Stimulated activated CD8-positive, alpha-beta memory T cell treated with anti-CD3 and anti-CD28 coated beads, Interleukin-15, amount 100 ng/mL, for 48 hours (primary cell): ENCODE measurements around the gene PIK3CB.
"Not testable (repeated sequence)": the region's sequence is repeated elsewhere in the genome, so short reads cannot be mapped to it uniquely, and the experiment has no call there.

Source experiments
- DNase-seq, 2 donors: peaks; one replicate each; pipeline ENCODE4 v3.0.0-alpha.2; 2020; ENCODE audit warnings: low read depth in 2 of 2

PIK3CB gene

DNA sequence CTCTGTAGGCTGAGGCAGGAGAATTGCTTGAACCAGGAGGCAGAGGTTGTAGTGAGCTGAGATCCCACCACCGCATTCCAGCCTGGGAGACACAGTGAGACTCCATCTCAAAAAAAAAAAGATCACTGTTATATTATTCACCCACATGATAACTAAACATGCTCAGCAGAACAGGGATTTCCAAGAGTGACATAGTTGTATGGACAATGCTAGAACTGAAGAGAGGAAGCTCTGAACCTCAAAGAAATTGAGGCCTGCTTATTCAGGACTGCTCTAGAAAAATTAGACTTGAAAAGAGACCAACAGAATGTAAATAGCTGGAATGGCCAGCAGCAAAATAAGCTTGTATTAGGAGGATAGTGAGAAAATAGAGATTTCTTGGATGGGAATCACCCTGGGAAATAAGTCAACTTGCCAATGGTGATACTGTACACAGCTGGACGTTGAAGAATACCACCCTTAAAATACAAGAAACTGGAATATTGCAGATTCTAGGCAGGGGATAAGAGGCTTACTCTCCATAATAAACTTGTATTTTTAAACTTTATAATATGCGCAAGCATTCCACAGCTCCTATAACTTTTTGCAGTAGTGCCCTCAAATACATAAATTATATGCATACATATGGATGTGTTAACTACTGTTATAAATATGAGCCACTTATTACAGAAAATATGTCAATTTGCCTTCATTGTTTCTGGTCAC is 28.2 kb downstream of the PIK3CB start:
- DNase-seq = no peak

DNA sequence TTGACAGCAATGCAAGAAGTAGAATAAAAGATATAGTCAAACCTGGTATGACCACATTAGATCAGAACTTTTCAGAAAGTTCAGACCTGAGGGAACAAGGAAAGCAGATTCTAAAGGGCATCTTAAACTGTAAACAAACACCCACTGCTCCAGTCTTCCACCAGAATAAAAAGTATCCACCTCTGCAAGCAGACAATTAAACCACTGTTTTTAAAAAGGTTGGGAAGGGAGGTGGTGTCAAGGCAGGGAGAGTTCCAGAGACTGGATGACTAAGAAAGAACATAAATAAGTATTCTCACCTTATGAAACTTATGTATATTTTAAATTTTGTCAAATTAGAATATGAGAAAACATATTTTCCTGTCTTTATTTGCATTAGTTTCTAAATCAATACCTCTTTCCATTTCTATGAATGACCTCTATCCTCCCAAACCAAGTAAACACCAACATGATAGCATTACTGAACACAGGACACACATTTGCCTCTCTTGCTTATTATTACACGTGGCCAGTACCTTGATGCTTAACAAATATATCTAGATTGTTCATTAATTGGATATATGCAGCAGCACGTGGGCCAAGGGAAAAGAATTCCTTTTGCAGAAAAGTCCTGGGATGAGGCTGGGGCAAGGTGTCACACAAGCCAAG is 31.6 kb downstream of the PIK3CB start:
- DNase-seq = no peak

DNA sequence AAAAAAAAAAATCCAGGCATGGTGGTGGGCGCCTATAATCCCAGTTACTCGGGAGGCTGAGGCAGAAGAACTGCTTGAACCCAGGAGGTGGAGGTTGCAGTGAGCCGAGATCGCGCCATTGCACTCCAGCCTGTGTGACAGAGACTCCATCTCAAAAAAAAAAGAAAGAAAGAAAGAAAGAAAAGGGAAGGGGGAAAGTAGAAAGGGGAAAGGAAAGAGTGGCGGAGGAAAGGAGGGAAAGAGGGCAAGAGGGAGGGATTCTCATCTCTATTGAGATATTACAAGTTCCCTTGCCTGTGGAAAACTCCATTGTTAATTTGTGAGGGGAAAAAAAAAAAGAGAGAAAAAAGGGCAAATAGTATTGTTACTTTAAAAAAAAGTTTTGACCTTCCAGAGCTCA is 32.5 kb downstream of the PIK3CB start:
- not testable (repeated sequence) for DNase-seq

DNA sequence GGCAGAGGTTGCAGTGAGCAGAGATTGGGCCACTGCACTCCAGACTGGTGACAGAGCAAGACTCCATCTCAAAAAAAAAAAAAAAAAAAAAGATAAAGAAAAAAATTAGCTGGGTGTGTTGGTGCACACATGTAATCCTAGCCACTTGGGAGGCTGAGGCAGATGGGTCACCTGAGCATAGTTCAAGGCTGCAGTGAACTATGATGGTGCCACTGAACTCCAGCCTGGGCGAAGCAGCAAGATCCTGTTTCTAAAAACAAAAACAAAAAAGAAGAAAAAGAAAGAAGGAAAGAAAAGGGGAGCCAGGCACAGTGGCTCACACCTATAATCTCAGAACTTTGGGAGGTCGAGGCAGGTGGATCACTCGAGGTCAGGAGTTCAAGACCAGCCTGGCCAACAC is 32.9 kb downstream of the PIK3CB start:
- no peak for DNase-seq

DNA sequence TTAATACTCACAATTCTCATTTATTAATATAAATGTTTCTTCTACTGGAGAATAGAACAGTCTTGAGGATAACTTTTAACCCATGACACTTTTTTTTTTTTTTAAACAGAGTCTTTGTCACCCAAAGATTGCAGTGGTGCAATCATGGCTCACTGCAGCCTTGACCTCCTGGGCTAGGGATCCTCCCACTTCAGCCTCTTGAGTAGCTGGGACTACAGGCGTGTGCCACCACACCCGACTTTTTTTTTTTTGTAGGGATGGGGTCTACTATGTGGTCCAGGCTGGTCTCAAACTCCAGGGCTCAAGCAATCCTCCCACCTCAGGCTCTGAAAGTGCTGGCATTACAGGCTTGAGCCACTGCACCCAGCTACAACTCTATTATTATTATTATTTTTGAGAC is 34.5 kb downstream of the PIK3CB start:
- DNase-seq = no peak

DNA sequence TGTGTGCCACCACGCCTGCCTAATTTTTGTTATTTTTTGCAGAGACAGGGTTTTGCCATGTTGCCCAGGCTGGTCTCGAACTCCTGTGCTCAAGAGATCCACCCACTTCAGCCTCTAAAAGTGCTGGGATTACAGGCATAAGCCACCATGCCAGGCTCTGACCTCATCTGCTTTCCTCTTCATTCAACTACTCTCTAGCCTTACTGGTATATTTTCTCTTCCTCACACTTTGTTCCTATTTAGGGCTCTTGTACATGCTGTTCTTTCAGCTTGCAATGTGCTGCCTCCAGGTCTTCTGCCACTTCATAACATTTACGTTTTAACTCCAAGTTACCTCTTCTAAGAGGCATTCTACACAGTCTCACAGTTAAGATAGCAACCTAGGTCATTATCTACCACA is 34.9 kb downstream of the PIK3CB start:
- DNase-seq = no peak

DNA sequence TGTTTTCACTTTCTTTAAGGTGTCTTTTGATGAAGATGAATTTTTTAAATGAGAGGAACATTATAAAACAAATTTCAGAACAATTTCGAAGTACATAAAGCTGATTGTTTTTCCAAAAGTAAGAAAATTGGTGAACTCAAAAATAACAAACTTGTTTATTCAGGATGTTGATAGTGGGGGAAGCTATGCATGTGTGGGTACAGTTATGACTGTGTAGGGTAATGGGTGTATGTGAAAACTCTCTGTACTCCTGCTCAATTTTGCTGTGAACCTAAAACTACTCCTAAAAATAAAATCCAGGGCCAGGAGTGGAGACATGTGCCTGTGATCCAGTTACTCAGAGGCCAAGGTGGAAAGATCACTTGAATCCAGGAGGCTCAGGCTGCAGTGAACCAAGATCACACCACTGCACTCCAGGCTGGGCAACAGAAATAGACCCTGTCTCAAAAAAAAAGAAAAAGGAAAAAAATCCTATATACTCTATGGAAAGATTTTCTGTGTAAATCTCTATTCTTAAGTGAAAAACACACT is 37.2 kb downstream of the PIK3CB start:
- DNase-seq = no peak

DNA sequence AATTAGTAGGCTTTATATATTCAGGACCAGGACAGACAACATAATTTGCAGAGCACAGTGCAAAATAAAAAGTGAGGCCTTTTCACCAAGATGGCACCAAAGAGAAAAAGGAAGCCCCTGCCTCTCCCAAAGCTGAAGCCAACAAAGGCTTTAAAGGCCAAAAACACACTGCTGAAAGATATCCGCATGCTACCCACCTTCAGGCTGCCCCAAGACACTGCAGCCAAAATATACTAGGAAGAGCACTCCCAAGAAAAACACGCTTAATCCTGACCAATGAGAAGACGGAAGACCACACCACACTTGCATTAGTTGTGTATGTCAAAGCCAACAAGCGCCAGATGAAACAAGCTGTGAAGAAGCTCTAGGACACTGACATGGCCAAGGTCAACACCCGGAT is 38.0 kb downstream of the PIK3CB start:
- DNase-seq = no peak

DNA sequence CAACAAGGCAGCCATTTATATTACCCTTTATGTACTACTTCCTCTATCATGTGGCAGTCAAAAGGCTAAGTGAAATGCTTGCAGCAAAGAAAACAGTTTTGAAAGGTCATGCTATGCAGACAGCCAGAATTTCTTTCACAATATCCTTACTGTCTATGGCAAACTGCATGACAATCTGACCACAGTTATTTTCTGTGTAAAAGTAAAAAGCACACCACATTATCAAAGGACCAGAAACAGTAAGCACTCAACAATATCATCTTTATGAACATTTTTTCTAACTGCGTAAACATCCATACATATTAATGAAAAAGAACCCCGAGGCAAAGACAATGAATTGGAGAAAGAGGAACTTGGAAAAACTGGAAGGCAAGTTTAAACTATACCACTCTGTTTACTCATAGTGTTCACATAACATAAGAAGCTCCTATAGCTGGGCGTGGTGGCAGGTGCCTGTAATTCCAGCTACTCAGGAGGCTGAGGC is 47.9 kb downstream of the PIK3CB start:
- no peak for DNase-seq

DNA sequence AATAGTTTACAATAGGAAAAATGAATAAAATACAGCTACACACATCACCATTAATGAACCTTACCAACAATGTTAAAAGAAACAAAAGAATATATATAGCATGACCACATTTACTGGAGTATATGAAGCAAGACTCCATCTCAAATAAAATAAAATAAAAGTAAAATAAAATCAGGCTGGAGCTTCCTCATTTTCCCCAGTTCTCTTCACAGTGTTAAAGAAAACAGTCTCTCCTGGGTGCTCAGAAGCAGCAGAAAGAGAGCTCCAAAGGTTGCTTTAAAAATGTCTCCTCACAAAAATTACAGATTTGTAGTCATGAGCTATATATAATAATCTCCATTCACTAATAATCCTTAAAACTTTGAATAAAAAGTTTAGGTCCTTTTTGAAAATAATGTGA is 48.8 kb downstream of the PIK3CB start:
- DNase-seq = no peak

DNA sequence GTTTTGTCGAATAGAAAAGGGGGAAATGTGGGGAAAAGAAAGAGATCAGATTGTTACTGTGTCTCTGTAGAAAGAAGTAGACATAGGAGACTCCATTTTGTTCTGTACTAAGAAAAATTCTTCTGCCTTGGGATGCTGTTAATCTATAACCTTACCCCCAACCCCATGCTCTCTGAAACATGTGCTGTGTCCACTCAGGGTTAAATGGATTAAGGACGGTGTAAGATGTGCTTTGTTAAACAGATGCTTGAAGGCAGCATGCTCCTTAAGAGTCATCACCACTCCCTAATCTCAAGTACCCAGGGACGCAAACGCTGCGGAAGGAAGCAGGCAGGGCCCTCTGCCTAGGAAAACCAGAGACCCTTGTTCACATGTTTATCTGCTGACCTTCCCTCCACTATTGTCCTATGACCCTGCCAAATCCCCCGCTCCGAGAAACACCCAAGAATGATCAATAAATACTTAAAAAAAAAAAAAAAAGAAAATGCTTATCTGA is 49.3 kb downstream of the PIK3CB start:
- DNase-seq = not testable (repeated sequence)

DNA sequence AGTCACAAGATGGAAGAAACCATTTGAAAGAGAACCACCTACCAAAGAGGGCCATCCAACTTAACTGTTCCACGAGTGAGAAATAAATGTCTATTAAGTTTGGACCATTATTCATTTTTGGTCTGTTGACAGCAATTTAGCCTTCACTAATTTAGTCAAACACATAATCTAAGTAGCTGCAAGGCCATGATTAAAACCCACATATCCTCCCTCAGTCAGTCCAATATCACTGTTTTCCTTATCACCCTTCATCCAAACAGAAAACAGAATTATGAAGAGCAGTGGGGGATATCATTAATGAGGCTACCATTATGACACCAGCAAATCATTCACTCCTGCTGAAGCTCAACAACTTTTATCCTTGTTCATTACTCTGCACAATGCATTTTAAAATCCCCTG is 52.0 kb downstream of the PIK3CB start:
- no peak for DNase-seq

DNA sequence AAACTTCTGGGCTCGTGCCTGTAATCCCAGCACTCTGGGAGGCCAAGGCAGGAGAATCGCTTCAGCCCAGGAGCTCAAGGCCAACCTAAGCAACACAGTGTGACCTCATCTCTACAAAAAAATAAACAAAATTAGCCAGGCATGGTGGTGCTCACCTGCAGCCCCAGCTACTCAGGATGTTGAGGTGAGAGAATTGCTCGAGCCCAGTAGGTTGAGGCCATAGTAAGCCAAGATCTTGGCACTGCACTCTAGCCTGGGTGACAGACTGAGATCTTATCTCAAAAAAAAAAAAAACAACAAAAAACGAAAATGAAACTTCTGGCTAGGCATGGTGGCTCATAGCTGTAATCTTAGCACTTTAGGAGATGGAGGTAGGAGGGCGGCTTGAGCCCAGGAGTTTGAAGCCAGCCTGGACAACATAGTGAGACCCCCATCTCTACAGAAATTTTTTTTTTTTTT is 53.7 kb downstream of the PIK3CB start:
- DNase-seq = no peak

DNA sequence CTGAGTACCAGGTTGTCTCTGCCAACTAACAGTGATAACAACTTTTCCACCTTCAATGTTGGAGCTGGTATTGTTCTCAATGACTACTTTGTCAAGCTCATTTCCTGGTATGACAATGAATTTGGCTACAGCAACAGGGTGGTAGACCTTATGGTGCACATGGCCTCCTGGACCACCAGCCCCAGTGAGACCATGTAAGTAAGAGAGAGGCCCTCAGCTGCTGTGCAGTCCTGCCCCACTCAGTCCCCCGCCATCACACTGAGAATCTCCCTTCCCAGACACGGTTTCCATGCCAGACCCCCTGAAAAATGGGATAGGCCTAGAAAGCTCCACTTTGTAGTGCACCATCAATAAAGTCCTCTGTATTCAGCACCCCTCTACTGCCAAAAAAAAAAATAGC is 56.1 kb downstream of the PIK3CB start:
- DNase-seq = no peak

DNA sequence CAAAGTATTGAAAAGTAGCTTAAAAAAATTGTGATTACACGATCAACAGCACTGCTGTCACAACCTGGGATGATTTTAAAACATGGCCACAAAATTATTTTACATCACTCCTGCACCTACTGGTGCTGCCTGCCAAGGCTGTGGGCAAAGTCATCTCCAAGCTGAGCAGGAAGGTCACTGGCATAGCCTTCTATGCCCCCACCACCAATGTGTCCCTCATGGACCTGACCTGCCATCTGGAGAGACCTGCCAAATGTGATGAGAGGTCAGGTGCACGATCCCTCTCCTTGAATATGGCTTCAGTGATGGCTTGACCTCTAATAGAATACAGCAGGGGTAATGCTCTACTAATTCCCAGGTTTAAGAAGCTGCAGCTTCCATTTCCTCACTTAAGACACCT is 57.8 kb downstream of the PIK3CB start:
- no peak for DNase-seq

DNA sequence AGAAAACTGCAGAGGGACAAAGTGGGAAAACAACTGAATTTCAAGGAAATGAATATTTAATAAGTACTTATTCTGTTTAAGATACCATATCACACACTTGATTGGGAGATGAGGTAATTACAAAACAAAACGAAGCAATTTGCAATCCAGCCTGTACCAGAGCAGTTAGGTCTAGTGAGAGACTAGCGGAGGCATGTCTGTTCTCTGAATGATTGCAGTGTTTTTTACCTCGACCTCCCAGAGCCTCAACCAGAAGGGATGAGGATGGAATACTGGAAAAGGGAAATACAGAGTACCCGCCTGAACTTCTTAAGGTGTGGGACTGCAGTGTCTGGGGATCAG is 59.5 kb downstream of the PIK3CB start:
- no peak for DNase-seq

DNA sequence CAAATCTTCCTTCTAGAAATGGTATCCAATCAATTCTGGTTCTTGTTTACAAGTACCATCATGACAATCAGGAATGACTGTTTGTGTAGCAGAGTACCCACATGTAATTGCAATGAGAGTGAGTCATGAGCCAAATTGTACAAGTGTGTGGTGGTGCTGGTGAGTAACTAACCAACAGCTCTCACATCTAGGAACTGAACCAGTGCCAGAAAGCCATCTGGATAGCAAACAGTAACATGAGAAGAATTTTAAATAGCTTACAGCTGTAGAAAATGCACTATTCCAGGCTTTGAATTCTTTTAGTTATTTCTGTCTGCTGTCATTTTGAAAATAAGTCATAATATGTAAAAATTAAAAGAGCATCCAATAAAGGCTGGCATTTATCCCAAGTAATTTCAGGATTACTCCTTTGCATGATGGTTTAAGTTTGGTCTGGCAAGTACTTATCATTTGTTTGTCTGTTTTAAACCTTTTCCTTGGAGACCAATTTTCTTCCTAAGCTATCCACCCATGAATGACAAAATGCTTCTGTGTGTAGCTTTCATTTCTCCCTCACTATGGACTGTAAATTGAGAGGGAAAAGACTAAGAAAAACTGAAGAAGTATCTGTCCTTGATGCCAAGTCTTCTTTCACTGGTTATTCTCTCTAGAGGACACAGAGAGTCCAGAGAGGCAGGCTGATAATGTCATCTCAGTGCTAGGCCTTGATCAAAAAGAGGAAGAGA is 60.0 kb downstream of the PIK3CB start:
- DNase-seq = peak in 1 of 2 donors; percentile 11

DNA sequence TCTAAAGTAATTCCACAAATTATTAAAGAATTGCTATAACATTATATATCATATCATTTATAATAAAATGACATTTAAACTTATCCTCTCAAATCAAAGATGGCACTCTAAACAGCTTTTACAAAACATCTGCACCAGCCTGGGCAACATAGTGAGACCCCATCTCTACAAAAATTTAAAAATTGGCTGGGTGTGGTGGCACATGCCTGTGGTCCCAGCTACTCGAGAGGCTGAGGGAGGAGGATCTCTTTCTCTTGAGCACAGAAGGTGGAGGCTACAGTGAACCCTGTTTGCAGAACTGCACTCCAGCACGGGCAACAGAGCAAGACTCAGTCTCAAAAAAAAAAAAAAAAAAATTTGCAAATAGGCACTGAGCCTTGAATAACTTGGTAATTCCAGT is 63.1 kb downstream of the PIK3CB start:
- no peak for DNase-seq

DNA sequence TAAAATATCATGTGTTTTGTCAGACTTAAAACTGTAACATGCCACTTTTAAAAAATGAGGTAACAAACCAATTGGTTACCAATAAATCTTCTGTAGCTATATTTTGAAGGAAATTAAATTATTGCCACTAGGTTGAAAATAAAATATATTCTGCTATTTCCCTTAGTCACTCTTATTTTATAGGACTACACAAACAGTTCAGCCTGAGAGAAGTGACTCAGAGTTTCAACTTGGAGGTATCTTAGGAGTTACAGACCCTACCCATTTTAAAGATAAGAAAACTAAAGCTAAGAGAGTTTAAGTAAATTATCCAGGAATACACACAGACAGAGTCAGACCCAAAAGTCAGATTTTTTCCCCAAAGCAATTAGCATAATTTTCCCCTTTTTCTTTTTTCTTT is 65.1 kb downstream of the PIK3CB start:
- DNase-seq = no peak

DNA sequence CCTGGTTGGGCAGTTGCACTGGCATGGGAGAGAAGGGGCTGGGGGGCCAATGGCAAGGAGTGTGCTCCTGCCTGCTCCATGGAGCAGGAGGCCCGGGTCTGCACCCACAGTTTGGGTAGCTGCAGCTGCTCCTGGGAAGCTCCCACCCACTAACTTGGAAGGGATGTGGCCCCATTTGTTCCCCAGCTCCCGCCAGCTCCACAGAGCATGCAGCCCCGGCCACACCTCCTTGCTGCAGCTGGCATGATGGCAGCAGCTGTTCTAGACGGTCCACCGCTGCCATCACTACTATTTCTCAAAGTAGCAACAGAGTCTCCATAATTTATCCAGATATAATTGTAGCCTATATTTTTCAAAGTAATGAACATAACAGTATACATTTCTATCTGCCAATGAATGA is 65.8 kb downstream of the PIK3CB start:
- DNase-seq = no peak

DNA sequence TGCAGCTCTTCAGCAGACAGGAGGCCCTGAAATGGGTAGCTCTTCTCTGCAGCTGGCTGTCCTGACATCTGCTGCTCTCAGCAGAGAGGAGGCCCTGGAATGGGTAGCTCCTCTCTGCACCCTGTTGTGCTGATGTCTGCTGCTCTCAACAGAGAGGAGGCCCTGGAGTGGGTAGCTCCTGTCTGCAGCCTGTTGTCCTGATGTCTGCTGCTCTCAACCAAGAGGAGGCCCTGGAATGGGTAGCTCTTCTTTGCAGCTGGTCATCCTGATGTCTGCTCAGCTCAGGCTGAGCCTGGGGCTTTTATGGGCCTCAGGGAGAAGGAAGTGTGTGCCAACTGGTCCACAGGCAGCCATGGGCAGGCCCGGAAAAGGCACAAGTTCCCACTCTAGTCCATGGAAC is 66.6 kb downstream of the PIK3CB start:
- DNase-seq = no peak

DNA sequence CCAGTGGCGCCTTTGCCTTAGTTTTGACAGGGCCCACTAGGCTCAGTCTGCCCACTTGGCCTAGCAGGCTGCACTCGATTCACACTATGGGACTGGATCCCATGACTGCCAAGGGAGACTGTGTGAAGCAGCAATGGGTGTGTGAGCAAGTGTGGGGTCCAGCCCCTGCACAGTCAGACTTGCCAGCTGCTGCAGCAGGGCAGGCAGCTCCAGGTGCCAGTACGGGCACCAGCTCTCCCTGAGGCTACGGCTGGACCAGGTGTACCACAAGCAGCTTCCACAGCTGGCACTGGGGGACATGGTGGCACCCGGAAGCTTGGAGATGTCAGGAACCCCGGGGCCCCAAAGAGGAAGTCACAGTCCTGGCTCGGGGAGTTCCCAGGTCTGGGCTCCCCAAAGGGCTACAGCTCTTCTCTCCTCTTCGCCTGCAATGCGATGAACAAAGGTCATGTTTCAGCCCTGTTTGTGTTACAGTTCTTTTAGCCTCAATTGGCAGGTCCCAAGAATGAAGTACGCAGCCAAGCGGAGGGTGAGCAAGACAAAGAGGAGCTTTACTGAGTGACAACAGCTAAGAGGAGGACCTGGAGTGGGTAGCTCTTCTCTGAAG is 67.1 kb downstream of the PIK3CB start:
- no peak for DNase-seq
